22Rv1 (cell line): ENCODE data around the gene LSMEM2.

ENCODE experiments used
- ZFX ChIP-seq: fragments of 450-650 bp; IDR thresholded peaks from 2 replicates; pipeline ENCODE4 v1.6.1; 2017; ENCODE audit warnings: antibody characterized with exemption, borderline replicate concordance
- TF ChIP-seq, protein P1 (sequence below): fragments of 450-650 bp; IDR thresholded peaks from 2 replicates; pipeline ENCODE4 v1.5.1; 2017; ENCODE audit warnings: mild to moderate bottlenecking

GRCh38 chr3:50255251-50255615, 23.7 kb upstream of the LSMEM2 start:
- TF ChIP-seq, protein P1, sequence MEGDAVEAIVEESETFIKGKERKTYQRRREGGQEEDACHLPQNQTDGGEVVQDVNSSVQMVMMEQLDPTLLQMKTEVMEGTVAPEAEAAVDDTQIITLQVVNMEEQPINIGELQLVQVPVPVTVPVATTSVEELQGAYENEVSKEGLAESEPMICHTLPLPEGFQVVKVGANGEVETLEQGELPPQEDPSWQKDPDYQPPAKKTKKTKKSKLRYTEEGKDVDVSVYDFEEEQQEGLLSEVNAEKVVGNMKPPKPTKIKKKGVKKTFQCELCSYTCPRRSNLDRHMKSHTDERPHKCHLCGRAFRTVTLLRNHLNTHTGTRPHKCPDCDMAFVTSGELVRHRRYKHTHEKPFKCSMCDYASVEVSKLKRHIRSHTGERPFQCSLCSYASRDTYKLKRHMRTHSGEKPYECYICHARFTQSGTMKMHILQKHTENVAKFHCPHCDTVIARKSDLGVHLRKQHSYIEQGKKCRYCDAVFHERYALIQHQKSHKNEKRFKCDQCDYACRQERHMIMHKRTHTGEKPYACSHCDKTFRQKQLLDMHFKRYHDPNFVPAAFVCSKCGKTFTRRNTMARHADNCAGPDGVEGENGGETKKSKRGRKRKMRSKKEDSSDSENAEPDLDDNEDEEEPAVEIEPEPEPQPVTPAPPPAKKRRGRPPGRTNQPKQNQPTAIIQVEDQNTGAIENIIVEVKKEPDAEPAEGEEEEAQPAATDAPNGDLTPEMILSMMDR, result no peak
- TF ChIP-seq ZFX, result no peak
